H9 (cell line): ENCODE measurements around the gene ARMC9. TPM values are rescaled to one million over a fixed set of nuclear protein-coding genes. Genes with fewer than 3 reads are reported as not detected.

Experiments used
- DNase-seq: peaks from one replicate; pipeline ENCODE4 v3.0.0-alpha.2; 2017
- H2AFZ ChIP-seq: one replicate; pipeline ENCODE4 v1.6.1; 2013; ENCODE audit warnings: mild to moderate bottlenecking, low read length, control low read depth, moderate library complexity
- H2AK5ac ChIP-seq: 2 replicates; pipeline ENCODE4 v1.6.1; 2013; ENCODE audit warnings: low read length, control low read depth, mixed read lengths; ENCODE audit not compliant: insufficient read length
- H2BK120ac ChIP-seq: one replicate; pipeline ENCODE4 v1.6.1; 2013; ENCODE audit warnings: low read depth, mild to moderate bottlenecking, low read length, control low read depth, inconsistent platforms; ENCODE audit not compliant: poor library complexity, severe bottlenecking
- H2BK12ac ChIP-seq: 2 replicates; pipeline ENCODE4 v1.6.1; 2013; ENCODE audit warnings: low read length, control low read depth, mixed read lengths, low read depth; ENCODE audit not compliant: insufficient read length
- H2BK15ac ChIP-seq: 2 replicates; pipeline ENCODE4 v1.6.1; 2013; ENCODE audit warnings: low read depth, low read length, control low read depth
- H2BK20ac ChIP-seq: one replicate; pipeline ENCODE4 v1.6.1; 2013; ENCODE audit warnings: low read depth, mild to moderate bottlenecking, low read length, control low read depth, inconsistent platforms; ENCODE audit not compliant: poor library complexity, severe bottlenecking
- H2BK5ac ChIP-seq: 2 replicates; pipeline ENCODE4 v1.6.1; 2013; ENCODE audit warnings: low read length, control low read depth, mixed read lengths; ENCODE audit not compliant: insufficient read length
- H3K14ac ChIP-seq: 2 replicates; pipeline ENCODE4 v1.6.1; 2013; ENCODE audit warnings: low read length, control low read depth; ENCODE audit not compliant: insufficient read depth
- H3K18ac ChIP-seq: 2 replicates; pipeline ENCODE4 v1.6.1; 2013; ENCODE audit warnings: low read depth, mild to moderate bottlenecking, mixed read lengths, low read length, control low read depth; ENCODE audit not compliant: insufficient read length
- H3K23ac ChIP-seq: 2 replicates; pipeline ENCODE4 v1.6.1; 2013; ENCODE audit warnings: low read length, control low read depth, mixed read lengths, low read depth; ENCODE audit not compliant: insufficient read length
- H3K23me2 ChIP-seq: 2 replicates; pipeline ENCODE4 v1.6.1; 2013; ENCODE audit warnings: low read depth, mild to moderate bottlenecking, mixed read lengths, low read length, control low read depth; ENCODE audit not compliant: insufficient read length, poor library complexity, severe bottlenecking
- H3K27ac ChIP-seq: 2 replicates; pipeline ENCODE4 v1.5.1; 2013; ENCODE audit warnings: low read length, control low read depth, mixed read lengths, low read depth; ENCODE audit not compliant: insufficient read length
- H3K27me3 ChIP-seq: 2 replicates; pipeline ENCODE4 v1.6.1; 2013; ENCODE audit warnings: low read length, control low read depth, inconsistent platforms; ENCODE audit not compliant: insufficient read depth
- H3K4ac ChIP-seq: 2 replicates; pipeline ENCODE4 v1.6.1; 2013; ENCODE audit warnings: low read depth, mild to moderate bottlenecking, control low read depth, inconsistent platforms, low read length, moderate library complexity
- H3K4me1 ChIP-seq: 2 replicates; pipeline ENCODE4 v1.6.1; 2013; ENCODE audit warnings: low read length, control low read depth, inconsistent platforms; ENCODE audit not compliant: insufficient read depth
- H3K4me2 ChIP-seq: 2 replicates; pipeline ENCODE4 v1.6.1; 2013; ENCODE audit warnings: low read length, control low read depth, mixed read lengths; ENCODE audit not compliant: insufficient read length, insufficient read depth
- H3K56ac ChIP-seq: 2 replicates; pipeline ENCODE4 v1.6.1; 2013; ENCODE audit warnings: low read depth, mild to moderate bottlenecking, mixed read lengths, low read length, control low read depth; ENCODE audit not compliant: insufficient read length
- H3K79me1 ChIP-seq: 2 replicates; pipeline ENCODE4 v1.6.1; 2013; ENCODE audit warnings: low read depth, mild to moderate bottlenecking, moderate library complexity, low read length, control low read depth, inconsistent platforms; ENCODE audit not compliant: insufficient read depth, poor library complexity, severe bottlenecking
- H3K79me2 ChIP-seq: 2 replicates; pipeline ENCODE4 v1.6.1; 2013; ENCODE audit warnings: low read length, control low read depth, inconsistent platforms; ENCODE audit not compliant: insufficient read depth
- H3K9ac ChIP-seq: 2 replicates; pipeline ENCODE4 v1.6.1; 2013; ENCODE audit warnings: low read length, control low read depth, mixed read lengths; ENCODE audit not compliant: insufficient read length; ENCODE audit errors: extremely low read depth
- H3K9me3 ChIP-seq: one replicate; pipeline ENCODE4 v1.6.1; 2013; ENCODE audit warnings: low read depth, low read length, inconsistent platforms; ENCODE audit not compliant: control insufficient read depth
- H3T11ph ChIP-seq: one replicate; pipeline ENCODE4 v1.6.1; 2013; ENCODE audit warnings: mild to moderate bottlenecking, low read length, control low read depth, inconsistent platforms
- H4K20me1 ChIP-seq: one replicate; pipeline ENCODE4 v1.6.1; 2013; ENCODE audit not compliant: control insufficient read depth, insufficient read length, insufficient read depth
- H4K5ac ChIP-seq: 2 replicates; pipeline ENCODE4 v1.6.1; 2013; ENCODE audit warnings: low read depth, mild to moderate bottlenecking, mixed read lengths, low read length, control low read depth; ENCODE audit not compliant: insufficient read length
- H4K8ac ChIP-seq: replicated peaks from 2 replicates; pipeline ENCODE4 v1.6.1; 2013; ENCODE audit warnings: low read length, control low read depth, mixed read lengths, low read depth; ENCODE audit not compliant: insufficient read length
- H4K91ac ChIP-seq: 2 replicates; pipeline ENCODE4 v1.6.1; 2013; ENCODE audit warnings: low read depth, mild to moderate bottlenecking, moderate library complexity, mixed read lengths, low read length, control low read depth; ENCODE audit not compliant: insufficient read length
- H3K27ac Mint-ChIP-seq, 3 experiments: 2 replicates in 2 of 3; 3 replicates in 1 of 3; pipeline ENCODE4 v1.8.0; 2020 to 2021; ENCODE audit warnings: mixed read lengths in 3 of 3, mild to moderate bottlenecking in 1 of 3, moderate library complexity in 1 of 3
- H3K27me3 Mint-ChIP-seq: 2 replicates; pipeline ENCODE4 v1.8.0; 2021; ENCODE audit warnings: low read depth, mild to moderate bottlenecking, moderate library complexity, mixed read lengths
- H3K36me3 Mint-ChIP-seq, 3 experiments: 2 replicates in 2 of 3; 3 replicates in 1 of 3; pipeline ENCODE4 v1.8.0; 2020 to 2021; ENCODE audit warnings: low read depth in 3 of 3, mixed read lengths in 3 of 3; ENCODE audit not compliant: insufficient read depth in 1 of 3
- H3K4me1 Mint-ChIP-seq, 2 experiments: 2 replicates each; pipeline ENCODE4 v1.8.0; 2020; ENCODE audit warnings: mixed read lengths in 2 of 2
- H3K4me3 Mint-ChIP-seq, 2 experiments: 2 replicates in 1 of 2; 3 replicates in 1 of 2; pipeline ENCODE4 v1.8.0; 2020 to 2021; ENCODE audit warnings: mild to moderate bottlenecking in 2 of 2, mixed read lengths in 2 of 2, moderate library complexity in 1 of 2
- H3K9me3 Mint-ChIP-seq, 2 experiments: 2 replicates in 1 of 2; 3 replicates in 1 of 2; pipeline ENCODE4 v1.8.0; 2020; ENCODE audit warnings: mild to moderate bottlenecking in 2 of 2, mixed read lengths in 2 of 2, moderate library complexity in 1 of 2
- CTCF ChIP-seq: fragments of 200-600 bp; sonication (generic); conservative IDR thresholded peaks from 3 replicates; pipeline ENCODE4 v1.8.0; 2021; ENCODE audit warnings: antibody characterized with exemption, mild to moderate bottlenecking
- WGBS: extraction: QIAGEN DNeasy Blood & Tissue Kit; methylation state at CpG from one replicate; pipeline ENCODE4 v1.1.7; 2013; ENCODE audit warnings: missing lambda C conversion rate, low lambda C conversion rate, mixed read lengths; ENCODE audit not compliant: insufficient read length; ENCODE audit errors: extremely low coverage; 5-methylcytosine and 5-hydroxymethylcytosine counted together
- total RNA-seq: library from RNA; stranded (reverse); gene quantifications from 2 replicates; pipeline ENCODE4 v1.2.1, GENCODE V29; 2021

The ARMC9 gene
- total RNA-seq, 1 experiment from 2014 or later = 37.6 TPM

DNA sequence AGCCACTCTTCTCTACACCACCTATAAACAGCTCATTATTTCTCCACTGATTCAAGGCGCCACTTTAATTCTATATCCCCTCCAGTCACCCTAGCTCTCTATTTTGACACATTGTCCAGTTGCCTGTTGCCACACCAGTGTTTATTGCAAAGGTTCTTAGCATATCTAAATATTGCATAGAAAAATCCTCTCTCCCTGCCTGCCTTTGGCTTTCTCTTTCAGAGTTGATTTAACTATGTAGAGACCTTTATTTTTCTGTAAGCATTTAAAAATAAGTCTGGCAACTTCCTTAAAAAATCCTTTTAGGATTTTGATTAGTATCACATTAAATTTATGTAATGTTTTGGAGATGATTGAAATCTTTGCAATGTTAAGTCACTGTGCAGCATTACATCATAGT lies 149.2 kb downstream of the ARMC9 start:
- Mint-ChIP-seq H3K27ac (no peak overlapping the region), H3K27me3 (no peaks in the 10 kb centered on the region), H3K36me3 (peaks cover 5 to 13% (median 12%) of the 10 kb centered on the region in 3 experiments; a peak in 5 of 7 replicates), H3K4me3 (no peak overlapping the region), H3K4me1 (peaks cover 5 to 9% of the 10 kb centered on the region in 2 experiments), H3K9me3 (no peaks in the 10 kb centered on the region)
- H3T11ph ChIP-seq = no peak overlapping the region
- no peak overlapping the region for H3K23ac ChIP-seq
- H3K79me1 ChIP-seq = no peaks in the 10 kb centered on the region
- no peak overlapping the region for H2BK120ac ChIP-seq
- H2AFZ ChIP-seq = no peak overlapping the region
- no peak overlapping the region for H3K4ac ChIP-seq
- H4K5ac ChIP-seq = no peak overlapping the region
- no peak overlapping the region for H4K8ac ChIP-seq
- no peaks in the 10 kb centered on the region for H3K27me3 ChIP-seq
- H4K20me1 ChIP-seq = no peaks in the 10 kb centered on the region
- WGBS = no CpG with 5 or more reads among the region's 1 CpG
- H2BK12ac ChIP-seq = no peak overlapping the region
- H3K9me3 ChIP-seq = no peaks in the 10 kb centered on the region
- H2BK5ac ChIP-seq = no peak overlapping the region
- TF ChIP-seq CTCF = no peak
- H3K4me1 ChIP-seq = no peaks in the 10 kb centered on the region
- H3K56ac ChIP-seq = no peak overlapping the region
- no peak overlapping the region for H2AK5ac ChIP-seq
- H4K91ac ChIP-seq = no peak overlapping the region
- H2BK15ac ChIP-seq = no peak overlapping the region
- H3K79me2 ChIP-seq = no peaks in the 10 kb centered on the region
- H3K9ac ChIP-seq = no peak overlapping the region
- no peaks in the 10 kb centered on the region for H3K23me2 ChIP-seq
- no peak for DNase-seq
- H3K4me2 ChIP-seq = no peak overlapping the region
- H3K27ac ChIP-seq = no peak overlapping the region
- no peak overlapping the region for H2BK20ac ChIP-seq
- H3K18ac ChIP-seq = no peak overlapping the region
- no peak overlapping the region for H3K14ac ChIP-seq
